Neural cell (in vitro differentiated cells): ENCODE measurements around the gene MXRA8.

ENCODE experiments used
- CTCF ChIP-seq: fragments of 450-650 bp; IDR thresholded peaks from 2 replicates; pipeline ENCODE4 v1.5.1; 2014; ENCODE audit warnings: antibody characterized with exemption, mild to moderate bottlenecking, moderate library complexity; ENCODE audit not compliant: poor library complexity, severe bottlenecking
- EP300 ChIP-seq: fragments of 450-650 bp; conservative IDR thresholded peaks from 2 replicates; pipeline ENCODE4 v1.6.1; 2014; ENCODE audit warnings: antibody characterized with exemption, mild to moderate bottlenecking, moderate library complexity; ENCODE audit not compliant: poor library complexity, severe bottlenecking
- EZH2 ChIP-seq: fragments of 200-600, 300-800 bp; shearing (Covaris generic), sonication (generic); IDR thresholded peaks from 2 replicates; pipeline ENCODE4 v1.6.1; 2014; ENCODE audit warnings: antibody characterized with exemption, low read length, borderline replicate concordance, mild to moderate bottlenecking; ENCODE audit not compliant: insufficient read depth, poor library complexity, severe bottlenecking
- POLR2AphosphoS5 ChIP-seq: IDR thresholded peaks from 2 replicates; pipeline ENCODE4 v1.6.1; 2012
- REST ChIP-seq: IDR thresholded peaks from 2 replicates; pipeline ENCODE4 v1.6.1; 2012; ENCODE audit warnings: borderline replicate concordance
- SMC3 ChIP-seq: fragments of 450-650 bp; conservative IDR thresholded peaks from 2 replicates; pipeline ENCODE4 v1.6.1; 2014; ENCODE audit warnings: antibody characterized with exemption, mild to moderate bottlenecking, moderate library complexity; ENCODE audit not compliant: poor library complexity
- TAF1 ChIP-seq: IDR thresholded peaks from 2 replicates; pipeline ENCODE4 v1.6.1; 2012; ENCODE audit warnings: low read depth

- no peak for TF ChIP-seq CTCF
- no peak for TF ChIP-seq EZH2
- no peak for TF ChIP-seq POLR2AphosphoS5
- TF ChIP-seq EP300 = no peak
- TF ChIP-seq SMC3 = no peak
- no peak for TF ChIP-seq TAF1
- TF ChIP-seq REST = no peak
Measured at GRCh38 chr1:1336446-1336845, 21.9 kb downstream of the MXRA8 start.
